ENCODE data around the gene DOP1B. TPM values are rescaled to one million over a fixed set of nuclear protein-coding genes. Genes with fewer than 3 reads are reported as not detected.
"Not testable (repeated sequence)": the region's sequence is repeated elsewhere in the genome, so short reads cannot be mapped to it uniquely, and the experiment has no call there.

The DOP1B gene
- total and polyA plus RNA-seq, 7 experiments from 2014 or later, result 3.8 to 34.0 (median 13.1) TPM

- H3K4me1 Mint-ChIP-seq, result peaks cover 13 to 34% (median 30%) of the 10 kb centered on the region in 7 donors
- no peaks in the 10 kb centered on the region for H3K9me3 Mint-ChIP-seq
- CTCF ChIA-PET, result interaction anchor here (0.6 to 2.1 kb wide), 9 partner anchors 9 to 36 kb away, joined by 3 to 7 read pairs (median 3); partner anchors contain the start of gene CBR3
- Histone ChIP-seq H3K4me1 (ENCODE audit: control insufficient read depth in 2 of 2, insufficient read depth in 2 of 2, low read length in 2 of 2) (peaks cover 4 to 15% of the 10 kb centered on the region in 2 donors), H3K9me3 (ENCODE audit: control insufficient read depth in 2 of 3, low read length in 3 of 3) (no peaks in the 10 kb centered on the region), H3K4me3 (ENCODE audit: low read length) (no peak overlapping the region), H3K27ac (ENCODE audit: low read depth, low read length) (no peak overlapping the region), H3K36me3 (ENCODE audit: control insufficient read depth in 2 of 3, insufficient read depth in 3 of 3, low read length in 3 of 3) (no peaks in the 10 kb centered on the region), H3K27me3 (ENCODE audit: control insufficient read depth in 2 of 2, insufficient read depth in 2 of 2, low read length in 2 of 2) (no peaks in the 10 kb centered on the region)
- peak overlapping the region in 3 of 9 donors; percentile 16 to 63 (median 55) for H3K27ac Mint-ChIP-seq
- POLR2A ChIA-PET, result interaction anchor here (1.1 to 1.7 kb wide), 2 partner anchors 8 to 12 kb away, joined by 3 to 6 read pairs; no protein-coding TSS in a partner anchor
- intact Hi-C loops (cut with micrococcal nuclease), result no loop called here
- ATAC-seq, result no peak
- H3K27me3 Mint-ChIP-seq, result peaks cover 0 to 8% (median 0%) of the 10 kb centered on the region in 5 donors
- H3K4me3 Mint-ChIP-seq, result no peak overlapping the region
- peaks cover 0 to 5% (median 0%) of the 10 kb centered on the region in 5 donors for H3K36me3 Mint-ChIP-seq
- no peak for DNase-seq
Observed at GRCh38 chr21:36126621-36127110, 30.0 kb upstream of the DOP1B start.

GRCh38 chr21:36127250-36127904, 29.2 kb upstream of the DOP1B start:
- intact Hi-C loops (cut with micrococcal nuclease), result no loop called here
- DNase-seq (no peak), ATAC-seq (no peak)
- Histone ChIP-seq H3K27me3 (ENCODE audit: control insufficient read depth in 2 of 2, insufficient read depth in 2 of 2, low read length in 2 of 2) (no peaks in the 10 kb centered on the region), H3K4me1 (ENCODE audit: control insufficient read depth in 2 of 2, insufficient read depth in 2 of 2, low read length in 2 of 2) (peaks cover 4 to 15% of the 10 kb centered on the region in 2 donors), H3K36me3 (ENCODE audit: control insufficient read depth in 2 of 3, insufficient read depth in 3 of 3, low read length in 3 of 3) (no peaks in the 10 kb centered on the region), H3K27ac (ENCODE audit: low read depth, low read length) (no peak overlapping the region), H3K9me3 (ENCODE audit: control insufficient read depth in 2 of 3, low read length in 3 of 3) (no peaks in the 10 kb centered on the region), H3K4me3 (ENCODE audit: low read length) (no peak overlapping the region)
- Mint-ChIP-seq H3K27ac (peak overlapping the region in 3 of 9 donors; percentile 55 to 86 (median 63)), H3K27me3 (peaks cover 0 to 8% (median 0%) of the 10 kb centered on the region in 5 donors), H3K9me3 (no peaks in the 10 kb centered on the region), H3K4me3 (no peak overlapping the region), H3K36me3 (peaks cover 0 to 8% (median 0%) of the 10 kb centered on the region in 5 donors), H3K4me1 (peaks cover 13 to 35% (median 33%) of the 10 kb centered on the region in 7 donors)
- CTCF ChIA-PET, result interaction anchor here (0.6 to 2.1 kb wide), 9 partner anchors 8 to 36 kb away, joined by 3 to 7 read pairs (median 3); partner anchors contain the start of gene CBR3
- POLR2A ChIA-PET, result interaction anchor here (0.6 to 1.7 kb wide), 3 partner anchors 9 to 16 kb away, joined by 3 to 6 read pairs (median 4); no protein-coding TSS in a partner anchor

- DNase-seq (no peak), ATAC-seq (no peak)
- Histone ChIP-seq H3K27me3 (ENCODE audit: control insufficient read depth in 2 of 2, insufficient read depth in 2 of 2, low read length in 2 of 2) (no peaks in the 10 kb centered on the region), H3K27ac (ENCODE audit: low read depth, low read length) (no peak overlapping the region), H3K4me1 (ENCODE audit: control insufficient read depth in 2 of 2, insufficient read depth in 2 of 2, low read length in 2 of 2) (peaks cover 4 to 15% of the 10 kb centered on the region in 2 donors), H3K9me3 (ENCODE audit: control insufficient read depth in 2 of 3, low read length in 3 of 3) (no peaks in the 10 kb centered on the region), H3K4me3 (ENCODE audit: low read length) (no peak overlapping the region), H3K36me3 (ENCODE audit: control insufficient read depth in 2 of 3, insufficient read depth in 3 of 3, low read length in 3 of 3) (no peaks in the 10 kb centered on the region)
- H3K27me3 Mint-ChIP-seq, result peaks cover 0 to 5% (median 0%) of the 10 kb centered on the region in 5 donors
- H3K27ac Mint-ChIP-seq, result peak overlapping the region in 7 of 9 donors; percentile 7 to 86 (median 21)
- intact Hi-C loops (cut with micrococcal nuclease), result no loop called here
- H3K36me3 Mint-ChIP-seq, result peaks cover 0 to 8% (median 0%) of the 10 kb centered on the region in 5 donors
- ChIA-PET CTCF (interaction anchor here (1.7 kb wide), 1 partner anchor 14 kb away, joined by 5 read pairs; no protein-coding TSS in a partner anchor), POLR2A (interaction anchor here (1.7 kb wide), 1 partner anchor 11 kb away, joined by 6 read pairs; no protein-coding TSS in a partner anchor)
- H3K4me3 Mint-ChIP-seq, result peak overlapping the region in 3 of 10 donors; percentile 42 to 55 (median 51)
- H3K4me1 Mint-ChIP-seq, result peaks cover 13 to 35% (median 33%) of the 10 kb centered on the region in 7 donors
- no peaks in the 10 kb centered on the region for H3K9me3 Mint-ChIP-seq
Observed at GRCh38 chr21:36127977-36128376, 28.6 kb upstream of the DOP1B start.

GRCh38 chr21:36129219-36129618, 27.4 kb upstream of the DOP1B start:
- H3K27ac Mint-ChIP-seq, result peak overlapping the region in 7 of 9 donors; percentile 34 to 91 (median 69)
- peak overlapping the region; percentile 12 to 74 (median 65) for H3K4me3 Mint-ChIP-seq
- no peaks in the 10 kb centered on the region for H3K9me3 Mint-ChIP-seq
- intact Hi-C loops (cut with micrococcal nuclease), result no loop called here
- ChIA-PET CTCF (no interaction called here), POLR2A (no interaction called here)
- DNase-seq (no peak), ATAC-seq (no peak)
- no peak overlapping the region for H3K4me3 ChIP-seq (ENCODE audit: low read length)
- no peak overlapping the region for H3K27ac ChIP-seq (ENCODE audit: low read depth, low read length)
- H3K4me1 ChIP-seq (ENCODE audit: control insufficient read depth in 2 of 2, insufficient read depth in 2 of 2, low read length in 2 of 2), result peaks cover 5 to 15% of the 10 kb centered on the region in 2 donors
- H3K4me1 Mint-ChIP-seq, result peaks cover 17 to 39% (median 36%) of the 10 kb centered on the region in 7 donors
- H3K27me3 Mint-ChIP-seq, result peaks cover 0 to 5% (median 0%) of the 10 kb centered on the region in 5 donors
- H3K9me3 ChIP-seq (ENCODE audit: control insufficient read depth in 2 of 3, low read length in 3 of 3), result no peaks in the 10 kb centered on the region
- no peaks in the 10 kb centered on the region for H3K27me3 ChIP-seq (ENCODE audit: control insufficient read depth in 2 of 2, insufficient read depth in 2 of 2, low read length in 2 of 2)
- peaks cover 0 to 8% (median 0%) of the 10 kb centered on the region in 5 donors for H3K36me3 Mint-ChIP-seq
- no peaks in the 10 kb centered on the region for H3K36me3 ChIP-seq (ENCODE audit: control insufficient read depth in 2 of 3, insufficient read depth in 3 of 3, low read length in 3 of 3)

- Mint-ChIP-seq H3K4me3 (peak overlapping the region; percentile 79 to 93 (median 88)), H3K27ac (peak overlapping the region; percentile 55 to 94 (median 81)), H3K4me1 (peaks cover 16 to 41% (median 38%) of the 10 kb centered on the region in 7 donors)
- peaks cover 12 to 13% of the 10 kb centered on the region in 2 donors for H3K4me1 ChIP-seq (ENCODE audit: control insufficient read depth in 2 of 2, insufficient read depth in 2 of 2, low read length in 2 of 2)
- CTCF ChIA-PET; DNase-seq; H3K27ac ChIP-seq (ENCODE audit: low read depth, low read length); H3K36me3 ChIP-seq (ENCODE audit: control insufficient read depth in 2 of 3, insufficient read depth in 3 of 3, low read length in 3 of 3); H3K9me3 Mint-ChIP-seq; ATAC-seq; H3K27me3 ChIP-seq (ENCODE audit: control insufficient read depth in 2 of 2, insufficient read depth in 2 of 2, low read length in 2 of 2); H3K27me3 Mint-ChIP-seq; H3K9me3 ChIP-seq (ENCODE audit: control insufficient read depth in 2 of 3, low read length in 3 of 3); H3K36me3 Mint-ChIP-seq: not testable (repeated sequence)
- POLR2A ChIA-PET, result interaction anchor here (0.7 kb wide), 1 partner anchor 38 kb away, joined by 3 read pairs; no protein-coding TSS in a partner anchor
- intact Hi-C loops (cut with micrococcal nuclease), result loop anchor here in 1 of 2 donors (5.0 kb wide), 1 partner anchor 1243 kb away; no protein-coding TSS in a partner anchor
- H3K4me3 ChIP-seq (ENCODE audit: low read length), result peak overlapping the region; percentile 41
Observed at GRCh38 chr21:36130414-36130762, 26.2 kb upstream of the DOP1B start.

GRCh38 chr21:36130839-36131238, 25.8 kb upstream of the DOP1B start:
- H3K27me3 ChIP-seq (ENCODE audit: control insufficient read depth in 2 of 2, insufficient read depth in 2 of 2, low read length in 2 of 2); H3K9me3 ChIP-seq (ENCODE audit: control insufficient read depth in 2 of 3, low read length in 3 of 3); H3K9me3 Mint-ChIP-seq; DNase-seq; H3K27ac ChIP-seq (ENCODE audit: low read depth, low read length); POLR2A ChIA-PET; ATAC-seq; H3K27me3 Mint-ChIP-seq; H3K36me3 ChIP-seq (ENCODE audit: control insufficient read depth in 2 of 3, insufficient read depth in 3 of 3, low read length in 3 of 3); H3K36me3 Mint-ChIP-seq; CTCF ChIA-PET: not testable (repeated sequence)
- Mint-ChIP-seq H3K4me1 (peaks cover 16 to 38% (median 35%) of the 10 kb centered on the region in 7 donors), H3K4me3 (peak overlapping the region; percentile 79 to 93 (median 88)), H3K27ac (peak overlapping the region in 5 of 9 donors; percentile 78 to 94 (median 84))
- Histone ChIP-seq H3K4me1 (ENCODE audit: control insufficient read depth in 2 of 2, insufficient read depth in 2 of 2, low read length in 2 of 2) (peaks cover 11 to 12% of the 10 kb centered on the region in 2 donors), H3K4me3 (ENCODE audit: low read length) (peak overlapping the region; percentile 41)
- intact Hi-C loops (cut with micrococcal nuclease), result loop anchor here in 1 of 2 donors (5.0 kb wide), 1 partner anchor 1244 kb away; no protein-coding TSS in a partner anchor
